Osteoblast (primary cell): ENCODE data around the gene DLG2. TPM values are rescaled to one million over a fixed set of nuclear protein-coding genes. Genes with fewer than 3 reads are reported as not detected.

Experiments used
- DNase-seq: peaks from one replicate; pipeline ENCODE4 v3.0.0; 2011; ENCODE audit warnings: low spot score, mixed read lengths; ENCODE audit not compliant: insufficient read length; ENCODE audit errors: missing footprints
- H2AFZ ChIP-seq: 2 replicates; pipeline ENCODE4 v1.6.0; 2011; ENCODE audit warnings: mild to moderate bottlenecking, low read length
- H3K27ac ChIP-seq: 2 replicates; pipeline ENCODE4 v1.5.1; 2011; ENCODE audit warnings: mild to moderate bottlenecking, low read depth, low read length, moderate library complexity
- H3K27me3 ChIP-seq: 2 replicates; pipeline ENCODE4 v1.6.0; 2012; ENCODE audit warnings: mild to moderate bottlenecking, control low read depth, inconsistent platforms, low read length, moderate library complexity; ENCODE audit not compliant: insufficient read depth
- H3K36me3 ChIP-seq: 2 replicates; pipeline ENCODE4 v1.5.1; 2011; ENCODE audit warnings: mild to moderate bottlenecking, low read length, control low read depth, moderate library complexity; ENCODE audit not compliant: insufficient read depth
- H3K4me1 ChIP-seq: 2 replicates; pipeline ENCODE4 v1.5.1; 2011; ENCODE audit warnings: mild to moderate bottlenecking, low read length, control low read depth, moderate library complexity; ENCODE audit not compliant: insufficient read depth
- H3K4me2 ChIP-seq: 2 replicates; pipeline ENCODE4 v1.6.0; 2011; ENCODE audit warnings: mild to moderate bottlenecking, low read length; ENCODE audit not compliant: insufficient read depth
- H3K4me3 ChIP-seq: fragments of 200-600 bp; sonication (generic); 3 replicates; pipeline ENCODE4 v1.5.1; 2012; ENCODE audit warnings: mild to moderate bottlenecking, low read length, inconsistent platforms; ENCODE audit not compliant: insufficient read depth
- H3K79me2 ChIP-seq: 2 replicates; pipeline ENCODE4 v1.6.0; 2012; ENCODE audit warnings: mild to moderate bottlenecking, low read length, control low read depth, inconsistent platforms; ENCODE audit not compliant: insufficient read depth
- H3K9me3 ChIP-seq: 2 replicates; pipeline ENCODE4 v1.5.1; 2011; ENCODE audit warnings: low read depth, low read length, control low read depth
- H4K20me1 ChIP-seq: 2 replicates; pipeline ENCODE4 v1.6.0; 2012; ENCODE audit warnings: mild to moderate bottlenecking, low read length, control low read depth; ENCODE audit not compliant: insufficient read depth
- CTCF ChIP-seq: IDR thresholded peaks from 2 replicates; pipeline ENCODE4 v1.5.1; 2011; ENCODE audit warnings: mild to moderate bottlenecking, low read depth, low read length, moderate library complexity; ENCODE audit errors: extremely low read depth
- total RNA-seq: library from RNA; depleted of rRNA; stranded (reverse); fragments of >200 nt; gene quantifications from 2 replicates; pipeline ENCODE4 v1.2.3, GENCODE V29; 2012

Gene DLG2
- total RNA-seq, 1 donor: 3.3 TPM

GRCh38 chr11:83813296-83813695, 1813.8 kb downstream of the DLG2 start:
- no peak overlapping the region for H3K4me3 ChIP-seq
- H4K20me1 ChIP-seq: no peaks in the 10 kb centered on the region
- no peak for TF ChIP-seq CTCF
- no peaks in the 10 kb centered on the region for H3K4me1 ChIP-seq
- H3K9me3 ChIP-seq: no peaks in the 10 kb centered on the region
- H3K27me3 ChIP-seq: peaks cover 7% of the 10 kb centered on the region
- no peak overlapping the region for H3K27ac ChIP-seq
- no peak overlapping the region for H2AFZ ChIP-seq
- H3K4me2 ChIP-seq: no peak overlapping the region
- no peak for DNase-seq
- H3K79me2 ChIP-seq: no peaks in the 10 kb centered on the region
- no peaks in the 10 kb centered on the region for H3K36me3 ChIP-seq

GRCh38 chr11:83809274-83809673, 1817.9 kb downstream of the DLG2 start:
- no peak for TF ChIP-seq CTCF
- no peak overlapping the region for H3K4me2 ChIP-seq
- H3K27ac ChIP-seq: no peak overlapping the region
- H3K4me1 ChIP-seq: no peaks in the 10 kb centered on the region
- H4K20me1 ChIP-seq: no peaks in the 10 kb centered on the region
- no peak overlapping the region for H3K4me3 ChIP-seq
- no peak overlapping the region for H2AFZ ChIP-seq
- DNase-seq: no peak
- no peaks in the 10 kb centered on the region for H3K79me2 ChIP-seq
- no peaks in the 10 kb centered on the region for H3K36me3 ChIP-seq
- peaks cover 7% of the 10 kb centered on the region for H3K27me3 ChIP-seq
- H3K9me3 ChIP-seq: no peaks in the 10 kb centered on the region

- H3K9me3 ChIP-seq: no peaks in the 10 kb centered on the region
- no peak overlapping the region for H3K4me2 ChIP-seq
- DNase-seq: no peak
- H2AFZ ChIP-seq: no peak overlapping the region
- no peaks in the 10 kb centered on the region for H3K4me1 ChIP-seq
- H3K27ac ChIP-seq: no peak overlapping the region
- H4K20me1 ChIP-seq: no peaks in the 10 kb centered on the region
- H3K79me2 ChIP-seq: no peaks in the 10 kb centered on the region
- no peaks in the 10 kb centered on the region for H3K36me3 ChIP-seq
- H3K27me3 ChIP-seq: no peaks in the 10 kb centered on the region
- peak; percentile 24 for TF ChIP-seq CTCF
- H3K4me3 ChIP-seq: no peak overlapping the region
These were observed 1825.3 kb downstream of the DLG2 start for GRCh38 chr11:83801799-83802198.

GRCh38 chr11:83793310-83793709, 1833.8 kb downstream of the DLG2 start:
- Histone ChIP-seq H3K4me1 (no peaks in the 10 kb centered on the region), H4K20me1 (no peaks in the 10 kb centered on the region), H3K27ac (no peak overlapping the region), H2AFZ (no peak overlapping the region), H3K79me2 (no peaks in the 10 kb centered on the region), H3K4me3 (no peak overlapping the region), H3K4me2 (no peak overlapping the region), H3K9me3 (no peaks in the 10 kb centered on the region), H3K36me3 (no peaks in the 10 kb centered on the region), H3K27me3 (no peaks in the 10 kb centered on the region)
- TF ChIP-seq CTCF: no peak
- no peak for DNase-seq
